Measurements from ENCODE around the gene PLA2G4B. TPM values are rescaled to one million over a fixed set of nuclear protein-coding genes. Genes with fewer than 3 reads are reported as not detected.

PLA2G4B gene
- total and polyA plus RNA-seq, 2 of the 8 experiments (the other 6 are each of a cell fraction or from before 2014, with no cell fraction given) = 4.2 to 9.2 TPM

- TF ChIP-seq NANOG (IDR thresholded peaks at IDR 0.05; ENCODE audit: insufficient read depth, low read depth, low read length, poor library complexity, severe bottlenecking) = no peak
- no peak for TF ChIP-seq JUN (IDR thresholded peaks at IDR 0.05; ENCODE audit: low read depth, low read length)
Measured at GRCh38 chr15:41874736-41875135, 36.1 kb downstream of the PLA2G4B start (continued).
